Liver (tissue), 3 donors: Measurements from ENCODE around the gene CAPG.

ENCODE experiments used
- SP1 ChIP-seq: IDR thresholded peaks from 2 replicates; pipeline ENCODE4 v1.6.1; 2018; ENCODE audit warnings: antibody characterized with exemption, mild to moderate bottlenecking
- TF ChIP-seq, protein P1 (sequence below): IDR thresholded peaks from 2 replicates; pipeline ENCODE4 v1.6.1; 2016; ENCODE audit warnings: antibody characterized with exemption, mild to moderate bottlenecking
- TF ChIP-seq, protein P2 (sequence below): IDR thresholded peaks from 2 replicates; pipeline ENCODE4 v1.6.1; 2016; ENCODE audit warnings: antibody characterized with exemption
- TF ChIP-seq, protein P3 (sequence below): fragments of 150-350 bp; IDR thresholded peaks from 2 replicates; pipeline ENCODE4 v1.5.1; 2017; ENCODE audit warnings: improper control_type of control experiment, low read depth, low read length; ENCODE audit not compliant: missing input control
- donor health status: healthy.
- donor health status: healthy.

DNA sequence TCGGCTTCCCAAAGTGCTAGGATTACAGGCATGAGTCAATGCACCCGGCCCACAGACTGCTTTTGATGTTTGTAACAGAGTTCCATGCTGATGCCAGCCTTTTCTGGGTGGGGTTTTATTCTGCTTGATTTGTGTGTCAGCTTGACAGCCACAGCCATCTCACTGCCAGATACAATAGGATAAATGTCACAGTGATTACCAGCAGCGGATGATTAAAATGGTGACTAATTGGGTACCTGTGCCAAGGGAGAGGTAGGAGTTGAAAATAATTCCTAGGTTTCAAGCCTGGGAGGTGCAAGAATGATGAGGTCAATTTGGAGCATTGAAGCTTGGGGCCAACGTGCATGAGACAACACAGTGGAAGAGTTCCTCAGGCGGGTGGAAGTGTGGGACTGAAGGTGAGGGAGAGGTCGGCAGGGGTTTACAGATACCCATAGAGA lies 47.7 kb upstream of the CAPG start:
- TF ChIP-seq, protein P1, sequence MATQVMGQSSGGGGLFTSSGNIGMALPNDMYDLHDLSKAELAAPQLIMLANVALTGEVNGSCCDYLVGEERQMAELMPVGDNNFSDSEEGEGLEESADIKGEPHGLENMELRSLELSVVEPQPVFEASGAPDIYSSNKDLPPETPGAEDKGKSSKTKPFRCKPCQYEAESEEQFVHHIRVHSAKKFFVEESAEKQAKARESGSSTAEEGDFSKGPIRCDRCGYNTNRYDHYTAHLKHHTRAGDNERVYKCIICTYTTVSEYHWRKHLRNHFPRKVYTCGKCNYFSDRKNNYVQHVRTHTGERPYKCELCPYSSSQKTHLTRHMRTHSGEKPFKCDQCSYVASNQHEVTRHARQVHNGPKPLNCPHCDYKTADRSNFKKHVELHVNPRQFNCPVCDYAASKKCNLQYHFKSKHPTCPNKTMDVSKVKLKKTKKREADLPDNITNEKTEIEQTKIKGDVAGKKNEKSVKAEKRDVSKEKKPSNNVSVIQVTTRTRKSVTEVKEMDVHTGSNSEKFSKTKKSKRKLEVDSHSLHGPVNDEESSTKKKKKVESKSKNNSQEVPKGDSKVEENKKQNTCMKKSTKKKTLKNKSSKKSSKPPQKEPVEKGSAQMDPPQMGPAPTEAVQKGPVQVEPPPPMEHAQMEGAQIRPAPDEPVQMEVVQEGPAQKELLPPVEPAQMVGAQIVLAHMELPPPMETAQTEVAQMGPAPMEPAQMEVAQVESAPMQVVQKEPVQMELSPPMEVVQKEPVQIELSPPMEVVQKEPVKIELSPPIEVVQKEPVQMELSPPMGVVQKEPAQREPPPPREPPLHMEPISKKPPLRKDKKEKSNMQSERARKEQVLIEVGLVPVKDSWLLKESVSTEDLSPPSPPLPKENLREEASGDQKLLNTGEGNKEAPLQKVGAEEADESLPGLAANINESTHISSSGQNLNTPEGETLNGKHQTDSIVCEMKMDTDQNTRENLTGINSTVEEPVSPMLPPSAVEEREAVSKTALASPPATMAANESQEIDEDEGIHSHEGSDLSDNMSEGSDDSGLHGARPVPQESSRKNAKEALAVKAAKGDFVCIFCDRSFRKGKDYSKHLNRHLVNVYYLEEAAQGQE: no peak
- TF ChIP-seq, protein P2, sequence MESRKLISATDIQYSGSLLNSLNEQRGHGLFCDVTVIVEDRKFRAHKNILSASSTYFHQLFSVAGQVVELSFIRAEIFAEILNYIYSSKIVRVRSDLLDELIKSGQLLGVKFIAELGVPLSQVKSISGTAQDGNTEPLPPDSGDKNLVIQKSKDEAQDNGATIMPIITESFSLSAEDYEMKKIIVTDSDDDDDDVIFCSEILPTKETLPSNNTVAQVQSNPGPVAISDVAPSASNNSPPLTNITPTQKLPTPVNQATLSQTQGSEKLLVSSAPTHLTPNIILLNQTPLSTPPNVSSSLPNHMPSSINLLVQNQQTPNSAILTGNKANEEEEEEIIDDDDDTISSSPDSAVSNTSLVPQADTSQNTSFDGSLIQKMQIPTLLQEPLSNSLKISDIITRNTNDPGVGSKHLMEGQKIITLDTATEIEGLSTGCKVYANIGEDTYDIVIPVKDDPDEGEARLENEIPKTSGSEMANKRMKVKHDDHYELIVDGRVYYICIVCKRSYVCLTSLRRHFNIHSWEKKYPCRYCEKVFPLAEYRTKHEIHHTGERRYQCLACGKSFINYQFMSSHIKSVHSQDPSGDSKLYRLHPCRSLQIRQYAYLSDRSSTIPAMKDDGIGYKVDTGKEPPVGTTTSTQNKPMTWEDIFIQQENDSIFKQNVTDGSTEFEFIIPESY: no peak
- no peak for TF ChIP-seq SP1
- TF ChIP-seq, protein P3, sequence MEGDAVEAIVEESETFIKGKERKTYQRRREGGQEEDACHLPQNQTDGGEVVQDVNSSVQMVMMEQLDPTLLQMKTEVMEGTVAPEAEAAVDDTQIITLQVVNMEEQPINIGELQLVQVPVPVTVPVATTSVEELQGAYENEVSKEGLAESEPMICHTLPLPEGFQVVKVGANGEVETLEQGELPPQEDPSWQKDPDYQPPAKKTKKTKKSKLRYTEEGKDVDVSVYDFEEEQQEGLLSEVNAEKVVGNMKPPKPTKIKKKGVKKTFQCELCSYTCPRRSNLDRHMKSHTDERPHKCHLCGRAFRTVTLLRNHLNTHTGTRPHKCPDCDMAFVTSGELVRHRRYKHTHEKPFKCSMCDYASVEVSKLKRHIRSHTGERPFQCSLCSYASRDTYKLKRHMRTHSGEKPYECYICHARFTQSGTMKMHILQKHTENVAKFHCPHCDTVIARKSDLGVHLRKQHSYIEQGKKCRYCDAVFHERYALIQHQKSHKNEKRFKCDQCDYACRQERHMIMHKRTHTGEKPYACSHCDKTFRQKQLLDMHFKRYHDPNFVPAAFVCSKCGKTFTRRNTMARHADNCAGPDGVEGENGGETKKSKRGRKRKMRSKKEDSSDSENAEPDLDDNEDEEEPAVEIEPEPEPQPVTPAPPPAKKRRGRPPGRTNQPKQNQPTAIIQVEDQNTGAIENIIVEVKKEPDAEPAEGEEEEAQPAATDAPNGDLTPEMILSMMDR: no peak
